HG02798 (cell line): Measurements from ENCODE around the gene PRKD1.
"Not testable (repeated sequence)": the region's sequence is repeated elsewhere in the genome, so short reads cannot be mapped to it uniquely, and the experiment has no call there.

Experiments used
- ATAC-seq: cut with Tn5 transposase; IDR thresholded peaks from one replicate; pipeline ENCODE4 v1.9.1; 2021; ENCODE audit warnings: mild to moderate bottlenecking; ENCODE audit not compliant: unreplicated experiment, poor library complexity

PRKD1 gene

GRCh38 chr14:29752221-29752923, 175.3 kb downstream of the PRKD1 start:
- no peak for ATAC-seq

- no peak for ATAC-seq
Measured at GRCh38 chr14:29749829-29750228, 177.8 kb downstream of the PRKD1 start.

DNA sequence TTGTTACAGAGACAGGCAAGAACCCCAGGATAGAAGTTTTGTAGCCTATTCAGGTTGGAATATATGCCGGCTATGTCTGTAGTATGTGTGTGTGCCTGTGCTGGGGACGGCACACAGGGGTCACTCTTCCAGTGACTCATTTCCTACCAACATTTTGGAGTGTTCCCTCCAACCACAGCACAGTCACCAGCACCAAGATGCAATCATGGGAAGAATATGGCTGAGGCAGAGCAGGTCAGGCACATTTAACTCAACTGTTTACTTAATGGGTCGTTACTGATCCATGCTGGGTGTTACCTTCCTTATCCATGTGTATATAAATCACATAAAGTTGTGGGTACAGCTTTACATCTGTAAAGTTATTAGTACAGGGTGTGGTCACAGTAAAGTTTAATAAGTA, 178.3 kb downstream of the PRKD1 start:
- ATAC-seq: no peak

DNA sequence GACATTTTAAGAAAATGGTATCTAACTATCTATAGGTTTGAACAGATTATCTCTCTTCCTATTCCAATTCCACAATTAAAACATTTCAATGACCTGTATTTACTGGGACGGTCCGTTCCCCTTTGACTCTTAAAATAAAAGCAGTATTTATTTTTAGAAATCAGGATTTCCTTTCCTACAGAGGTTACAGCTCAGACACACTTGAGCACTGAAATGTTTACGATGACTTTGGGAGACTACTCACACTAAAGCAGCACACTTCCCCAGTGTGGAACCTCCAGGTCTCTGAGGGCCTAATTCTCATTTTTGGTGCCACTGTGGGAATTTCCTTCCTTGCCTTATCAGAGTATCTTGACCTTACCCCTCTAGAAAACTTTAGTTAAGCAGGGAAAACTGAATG, 181.8 kb downstream of the PRKD1 start:
- ATAC-seq: no peak

DNA sequence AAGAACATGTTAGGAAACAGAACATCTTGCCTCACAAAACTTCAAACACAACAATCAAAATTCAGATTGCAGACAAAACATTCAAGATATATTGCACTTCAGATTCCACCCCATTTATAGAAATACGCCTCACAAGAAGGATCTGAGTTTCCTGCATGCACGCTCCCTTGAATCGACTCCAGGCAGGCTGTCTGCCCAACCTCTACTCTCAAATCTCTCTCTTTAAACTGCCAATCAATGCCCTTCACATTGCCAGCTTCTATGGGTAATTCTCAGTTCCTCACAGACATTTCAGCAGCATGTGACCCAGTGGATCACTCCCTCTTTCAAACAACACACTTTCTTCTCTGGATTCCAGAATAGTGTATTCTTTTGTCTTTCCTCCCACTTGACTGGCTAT, 184.1 kb downstream of the PRKD1 start:
- ATAC-seq: no peak

GRCh38 chr14:29741909-29742401, 185.7 kb downstream of the PRKD1 start:
- no peak for ATAC-seq

DNA sequence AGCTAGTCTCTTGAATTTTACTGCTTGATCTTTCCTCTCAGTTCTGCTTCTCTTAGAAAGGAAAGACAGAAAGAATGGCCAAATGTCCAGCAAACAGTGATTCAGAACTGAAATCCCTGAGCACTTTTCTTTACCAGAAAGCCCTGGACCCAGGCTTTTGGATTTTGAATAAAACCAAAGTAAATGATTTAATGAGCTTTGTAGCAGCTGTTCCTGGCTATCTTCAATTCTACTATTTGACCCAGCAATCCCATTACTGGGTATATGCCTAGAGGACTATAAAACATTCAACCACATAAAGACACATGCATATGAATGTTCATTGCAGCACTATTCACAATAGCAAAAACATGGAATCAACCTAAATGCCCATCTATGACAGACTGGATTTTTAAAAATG, 187.2 kb downstream of the PRKD1 start:
- no peak for ATAC-seq

DNA sequence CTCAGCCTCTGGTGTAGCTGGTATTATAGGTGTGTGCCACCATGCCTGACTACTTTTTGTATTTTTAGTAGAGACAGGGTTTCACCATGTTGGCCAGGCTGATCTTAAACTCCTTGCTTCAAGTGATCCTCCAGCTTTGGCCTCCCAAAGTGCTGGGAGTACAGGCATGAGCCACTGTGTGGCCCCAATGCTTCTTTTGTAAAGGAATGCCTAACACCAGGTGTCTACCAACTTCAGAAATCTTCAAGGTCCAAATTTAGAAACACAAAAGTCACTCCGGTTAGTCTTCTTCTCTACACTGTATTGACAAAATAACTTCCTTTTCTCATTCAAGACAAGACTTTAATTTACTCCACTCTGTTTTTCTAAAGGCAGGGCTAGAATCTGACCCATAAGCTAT, 188.7 kb downstream of the PRKD1 start:
- ATAC-seq: no peak

- ATAC-seq: no peak
Measured at GRCh38 chr14:29738056-29738455, 189.6 kb downstream of the PRKD1 start.

GRCh38 chr14:29735459-29735858, 192.2 kb downstream of the PRKD1 start:
- no peak for ATAC-seq

- ATAC-seq: no peak
Measured at GRCh38 chr14:29734732-29735131, 192.9 kb downstream of the PRKD1 start.

DNA sequence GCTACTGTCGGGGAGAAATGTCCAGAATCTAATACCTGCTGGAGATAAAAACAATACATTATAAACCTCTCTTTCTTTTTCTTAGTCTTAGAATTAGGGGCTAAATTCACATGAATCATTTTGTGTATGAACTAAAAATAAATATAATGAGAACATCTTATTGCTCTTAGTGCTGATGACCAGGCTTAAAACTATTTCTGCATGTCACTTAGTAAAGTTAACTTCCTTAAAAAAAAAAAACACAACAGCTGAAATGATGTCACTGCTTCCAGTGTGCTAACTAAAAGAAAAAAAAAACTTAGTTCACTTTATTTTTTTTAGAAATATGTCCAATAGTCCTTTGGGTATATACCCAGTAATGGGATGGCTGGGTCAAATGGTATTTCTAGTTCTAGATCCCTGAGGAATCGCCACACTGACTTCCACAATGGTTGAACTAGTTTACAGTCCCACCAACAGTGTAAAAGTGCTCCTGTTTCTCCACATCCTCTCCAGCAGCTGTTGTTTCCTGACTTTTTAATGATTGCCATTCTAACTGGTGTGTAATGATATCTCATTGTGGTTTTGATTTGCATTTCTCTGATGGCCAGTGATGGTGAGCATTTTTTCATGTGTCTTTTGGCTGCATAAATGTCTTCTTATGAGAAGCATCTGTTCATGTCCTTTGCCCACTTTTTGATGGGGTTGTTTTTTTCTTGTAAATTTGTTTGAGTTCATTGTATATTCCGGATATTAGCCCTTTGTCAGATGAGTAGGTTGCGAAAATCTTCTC, 200.9 kb downstream of the PRKD1 start:
- not testable (repeated sequence) for ATAC-seq

DNA sequence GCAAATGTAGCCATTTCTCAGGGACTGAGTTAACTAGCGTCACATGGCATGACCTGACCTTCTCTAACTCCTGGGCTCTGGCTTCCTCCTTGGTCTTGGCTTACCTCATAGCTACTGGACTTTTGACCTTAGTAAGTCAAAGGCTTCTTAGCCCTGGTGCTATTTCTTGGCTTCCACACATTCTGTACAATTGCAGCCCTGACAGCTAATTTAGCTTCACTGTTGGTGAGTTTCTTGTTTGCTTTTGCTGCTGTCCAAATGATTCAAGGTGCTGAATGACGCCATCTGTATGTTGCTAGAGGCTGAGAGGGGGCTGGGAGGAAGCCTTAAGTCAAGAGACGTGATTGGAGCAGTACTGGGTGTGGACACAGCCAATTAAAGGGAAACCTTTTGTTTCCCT, 202.7 kb downstream of the PRKD1 start:
- ATAC-seq: no peak

DNA sequence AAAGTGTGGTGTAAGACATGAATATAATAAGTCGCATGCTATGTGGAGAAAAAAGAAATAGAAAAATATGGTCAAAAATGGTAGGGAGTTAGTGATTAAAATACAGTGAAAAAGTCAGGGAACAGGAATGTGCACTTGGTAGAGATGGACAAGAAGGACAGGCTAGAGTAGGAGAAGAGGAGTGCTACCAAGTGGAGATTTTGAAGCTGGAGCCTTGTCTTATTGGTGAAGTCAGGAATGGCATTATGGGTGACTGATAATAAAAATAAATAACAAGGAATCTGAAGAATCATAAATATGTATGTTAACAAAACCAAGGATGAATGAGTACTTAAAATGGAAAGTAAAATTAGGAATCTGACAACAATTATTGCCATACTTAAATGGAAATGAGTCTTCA, 204.8 kb downstream of the PRKD1 start:
- no peak for ATAC-seq

- no peak for ATAC-seq
Measured at GRCh38 chr14:29721586-29721985, 206.1 kb downstream of the PRKD1 start.

GRCh38 chr14:29717901-29718300, 209.7 kb downstream of the PRKD1 start:
- ATAC-seq: no peak

- ATAC-seq: no peak
Measured at GRCh38 chr14:29716150-29716549, 211.5 kb downstream of the PRKD1 start.

- ATAC-seq: no peak
Measured at GRCh38 chr14:29712601-29713000, 215.0 kb downstream of the PRKD1 start.

GRCh38 chr14:29710015-29710414, 217.6 kb downstream of the PRKD1 start:
- ATAC-seq: no peak

DNA sequence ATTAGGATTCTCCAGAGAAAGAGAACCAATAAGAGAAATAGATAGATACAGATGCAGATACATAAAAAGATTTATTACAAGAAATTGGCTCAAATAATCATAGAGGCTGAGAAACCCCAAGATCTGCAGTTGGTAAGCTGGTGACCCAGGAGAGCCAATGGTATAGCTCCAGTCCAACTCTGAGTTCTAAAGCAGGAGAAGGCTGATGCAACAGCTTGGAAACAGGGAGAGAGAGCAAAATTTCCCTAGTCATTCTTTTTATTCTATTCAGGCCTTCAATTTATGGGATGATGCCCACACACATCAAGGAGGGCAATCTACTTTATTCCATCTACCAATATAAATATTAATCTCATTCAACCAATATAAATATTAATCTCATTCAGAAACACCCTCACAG, 218.2 kb downstream of the PRKD1 start:
- no peak for ATAC-seq

DNA sequence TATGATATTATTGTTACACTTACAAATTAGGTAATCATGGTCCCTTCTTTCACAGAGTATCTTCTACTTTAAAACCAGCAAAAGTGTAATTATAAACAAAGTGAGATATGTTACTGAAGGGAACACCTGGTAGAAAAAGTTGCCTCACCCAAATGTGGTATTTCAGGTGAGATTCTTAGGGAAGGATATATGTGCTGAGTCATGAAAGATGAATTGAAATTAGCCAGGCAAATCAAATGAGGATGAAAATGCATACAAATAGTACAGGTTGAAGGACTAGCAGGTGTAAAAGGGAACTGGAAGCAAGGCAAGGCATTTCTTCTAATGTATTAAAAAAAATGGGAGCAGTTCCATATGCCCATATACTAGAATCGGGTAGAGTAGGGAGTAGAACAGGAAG, 220.9 kb downstream of the PRKD1 start:
- ATAC-seq: no peak

DNA sequence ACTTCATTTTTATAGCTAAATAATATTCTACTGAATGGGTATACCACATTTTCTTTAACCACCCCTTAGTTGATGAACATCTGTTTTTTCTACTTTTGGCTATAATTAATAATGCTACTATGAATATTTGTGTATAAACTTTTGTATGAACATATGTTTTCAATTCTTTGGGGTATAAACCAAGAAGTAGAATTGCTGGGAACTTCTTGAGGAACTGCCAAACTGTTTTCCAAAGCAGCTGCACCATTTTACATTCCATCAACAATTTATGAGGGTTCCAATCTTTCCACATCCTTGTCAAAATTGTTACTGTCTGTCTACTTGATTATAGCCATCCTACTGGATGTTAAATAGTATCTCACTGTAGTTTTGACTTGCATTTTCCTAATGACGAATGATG, 221.8 kb downstream of the PRKD1 start:
- ATAC-seq: no peak
